Hematopoietic multipotent progenitor cell treated with erythropoietin and hydrocortisone succinate and interleukin-3 and kit ligand, for 15 days (in vitro differentiated cells): ENCODE measurements around the gene SLC29A1.
A peak's percentile ranks its signal among the peaks of the same experiment; 100 is the strongest.

Experiments used
- DNase-seq: peaks from one replicate; pipeline ENCODE4 v3.0.0-alpha.2; 2015; ENCODE audit warnings: low spot score

Gene SLC29A1

GRCh38 chr6:44237021-44237812, 13.8 kb downstream of the SLC29A1 start:
- peak; percentile 95 for DNase-seq

- DNase-seq = peak; percentile 83
These were observed 14.5 kb downstream of the SLC29A1 start for GRCh38 chr6:44237813-44238433.

- DNase-seq = no peak
These were observed 15.4 kb downstream of the SLC29A1 start for GRCh38 chr6:44238687-44239350.

- DNase-seq = no peak
These were observed 19.9 kb downstream of the SLC29A1 start for GRCh38 chr6:44243345-44243744.

GRCh38 chr6:44245391-44245911, 22.1 kb downstream of the SLC29A1 start:
- DNase-seq = no peak

GRCh38 chr6:44245912-44246662, 22.7 kb downstream of the SLC29A1 start:
- DNase-seq = peak; percentile 73

- peak; percentile 98 for DNase-seq
These were observed 23.4 kb downstream of the SLC29A1 start, which contains the start of gene HSP90AB1 for GRCh38 chr6:44246663-44247337. TSS of gene HSP90AB1 (plus strand) at chr6:44247101. CDS start at chr6:44248630, 1,529 bp downstream.

- peak; percentile 81 for DNase-seq
These were observed 24.2 kb downstream of the SLC29A1 start for GRCh38 chr6:44247338-44248302.

GRCh38 chr6:44248579-44248978, 25.2 kb downstream of the SLC29A1 start:
- DNase-seq = no peak

- no peak for DNase-seq
These were observed 25.8 kb downstream of the SLC29A1 start for GRCh38 chr6:44249082-44249748.

GRCh38 chr6:44250067-44250717, 26.8 kb downstream of the SLC29A1 start:
- no peak for DNase-seq

GRCh38 chr6:44250718-44251123, 27.3 kb downstream of the SLC29A1 start:
- no peak for DNase-seq

GRCh38 chr6:44251576-44252524, 28.5 kb downstream of the SLC29A1 start:
- no peak for DNase-seq

GRCh38 chr6:44253307-44254101, 30.1 kb downstream of the SLC29A1 start:
- DNase-seq = peak; percentile 74

GRCh38 chr6:44254191-44255104, 31.1 kb downstream of the SLC29A1 start:
- DNase-seq = no peak
